Pancreas (tissue), 10 donors: ENCODE results near the gene HHAT. TPM values are rescaled to one million over a fixed set of nuclear protein-coding genes. Genes with fewer than 3 reads are reported as not detected.

ENCODE experiments used
- ATAC-seq, 4 donors: fragments of 200-7000 bp; cut with Tn5 transposase; one replicate each; pipeline versions ENCODE4 v1.8.0 to v1.9.1; 2020; ENCODE audit warnings: mild to moderate bottlenecking in 4 of 4, moderate library complexity in 4 of 4
- DNase-seq, 6 donors: peaks; one replicate each; pipeline ENCODE4 v3.0.0-alpha.2; 2020
- FAIRE-seq: peaks from 2 replicates; lab custom pipeline; 2012; peaks lifted over from hg19 to GRCh38; lab: Jason Lieb, UNC
- H3K27ac ChIP-seq, 4 donors: fragments of 200-600 bp; sonication (generic); 1 replicate in 3 of 4; 2 replicates in 1 of 4; pipeline versions ENCODE4 v1.5.0 to v1.8.0; 2020
- H3K27me3 ChIP-seq, 4 donors: fragments of 200-600 bp; one replicate each; pipeline ENCODE4 v1.8.0; 2021
- H3K36me3 ChIP-seq, 3 donors: fragments of 200-600 bp; sonication (generic) in 1 of 3; one replicate each; pipeline versions ENCODE4 v1.5.0 to v1.8.0; 2020 to 2021
- H3K4me1 ChIP-seq, 3 donors: fragments of 200-600 bp; one replicate each; pipeline ENCODE4 v1.8.0; 2021
- H3K4me3 ChIP-seq, 4 donors: fragments of 200-600 bp; sonication (generic) in 2 of 4; one replicate each; pipeline versions ENCODE4 v1.5.0 to v1.8.0; 2020 to 2021
- H3K9me3 ChIP-seq, 4 donors: fragments of 200-600 bp; one replicate each; pipeline ENCODE4 v1.8.0; 2021
- CTCF ChIP-seq, 4 donors: fragments of 200-600 bp; sonication (generic) in 3 of 4; IDR thresholded peaks; one replicate each; pipeline versions ENCODE4 v1.5.0 to v1.8.0; 2021; ENCODE audit warnings: antibody characterized with exemption in 4 of 4
- WGBS, 2 donors: extraction: QIAGEN DNeasy Blood & Tissue Kit; methylation state at CpG; one replicate each; pipeline ENCODE4 v1.1.7; 2013; 5-methylcytosine and 5-hydroxymethylcytosine counted together
- intact Hi-C, 3 donors: fragments of 100-400 bp; cut with DNase I; formaldehyde crosslinking; loops; one replicate each; pipeline versions ENCODE4 v1.11.1 to v1.14.2; 2022
- polyA plus RNA-seq, 2 donors: library from polyadenylated mRNA; stranded (reverse); fragments of 200-250 nt; gene quantifications; one replicate each; pipeline ENCODE4 v1.2.3, GENCODE V29; 2013
- total RNA-seq, 6 donors: library from RNA; stranded (reverse); fragmentation: NEBNext Ultra II Directional in 4 of 6; extraction: Animal tissue kit (Norgen Biotek cat#: 25700) in 4 of 6; gene quantifications; one replicate each; pipeline versions ENCODE4 v1.2.1 to v1.2.4, GENCODE V29; 2021 to 2023
- donor health status: healthy with polysubstance abuse.
- donor health status: DM: no; HTN: no; CAD: no; lungs with moderate emphysema.
- donor health status: DM: no; HTN: no; CAD: no.
- donor health status: control.
- donor health status: control.
- donor health status: Bipolar disorder and iron deficiency.
- donor health status: DM: yes; HTN: yes; CAD: no.
- donor health status: DM: no; HTN: no; CAD: no.
- donor health status: DM: no; HTN: no; CAD: no.
- donor health status: DM: yes; HTN: yes; CAD: no.

HHAT gene
- total and polyA plus RNA-seq, 8 donors: 1.3 to 4.1 (median 2.4) TPM

DNA sequence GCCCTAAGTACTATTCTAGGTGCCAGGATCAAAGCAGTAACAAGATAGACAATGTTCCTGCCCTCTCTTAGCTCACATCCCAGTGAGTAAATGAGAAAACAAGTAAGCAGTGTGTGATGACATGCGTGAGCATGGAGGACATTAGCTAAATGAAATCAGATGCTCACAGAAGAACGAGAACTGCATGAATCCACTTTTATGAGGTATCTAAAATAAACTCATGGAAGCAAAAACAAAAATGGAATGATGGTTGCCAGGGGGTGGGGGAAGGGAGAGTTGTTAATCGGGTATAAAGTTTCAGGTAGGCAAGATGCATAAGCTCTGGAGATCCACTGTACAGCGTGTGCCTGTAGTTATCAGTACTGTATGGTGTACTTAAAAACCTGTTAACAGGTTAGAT, 195.1 kb downstream of the HHAT start:
- no peaks in the 10 kb centered on the region for H3K27me3 ChIP-seq
- WGBS, 2 donors: 81 to 85% methylated on average over 4 of the region's 4 CpGs
- FAIRE-seq (no peak), ATAC-seq (no peak), DNase-seq (no peak)
- no peaks in the 10 kb centered on the region for H3K4me1 ChIP-seq
- TF ChIP-seq CTCF (IDR thresholded peaks at IDR 0.05): no peak
- no peaks in the 10 kb centered on the region for H3K9me3 ChIP-seq
- intact Hi-C loops: no loop called here
- H3K4me3 ChIP-seq: no peak overlapping the region
- no peaks in the 10 kb centered on the region for H3K36me3 ChIP-seq
- H3K27ac ChIP-seq: no peak overlapping the region

GRCh38 chr1:210525716-210526454, 197.2 kb downstream of the HHAT start:
- Histone ChIP-seq H3K36me3 (no peaks in the 10 kb centered on the region), H3K27ac (no peak overlapping the region), H3K4me1 (no peaks in the 10 kb centered on the region), H3K9me3 (no peaks in the 10 kb centered on the region), H3K27me3 (no peaks in the 10 kb centered on the region), H3K4me3 (no peak overlapping the region)
- 83 to 86% methylated on average over 13 of the region's 13 CpGs for WGBS, 2 donors
- FAIRE-seq (no peak), ATAC-seq (no peak), DNase-seq (no peak)
- intact Hi-C loops: no loop called here
- TF ChIP-seq CTCF (IDR thresholded peaks at IDR 0.05): no peak

GRCh38 chr1:210527091-210527490, 198.4 kb downstream of the HHAT start:
- WGBS, 2 donors: 31 to 60% methylated on average over 3 of the region's 3 CpGs

GRCh38 chr1:210531475-210532222, 202.9 kb downstream of the HHAT start:
- WGBS, 2 donors: 31 to 33% methylated on average over 3 of the region's 3 CpGs
- FAIRE-seq (no peak), DNase-seq (no peak), ATAC-seq (no peak)
- Histone ChIP-seq H3K9me3 (no peaks in the 10 kb centered on the region), H3K4me1 (no peaks in the 10 kb centered on the region), H3K27ac (no peak overlapping the region), H3K4me3 (no peak overlapping the region), H3K36me3 (no peaks in the 10 kb centered on the region), H3K27me3 (no peaks in the 10 kb centered on the region)
- intact Hi-C loops: no loop called here
- no peak for TF ChIP-seq CTCF (IDR thresholded peaks at IDR 0.05)

More at GRCh38 chr1:210527091-210527490, 198.4 kb downstream of the HHAT start:
- no peaks in the 10 kb centered on the region for H3K9me3 ChIP-seq
- no peak for FAIRE-seq
- TF ChIP-seq CTCF (IDR thresholded peaks at IDR 0.05): no peak
- H3K36me3 ChIP-seq: no peaks in the 10 kb centered on the region
- H3K4me1 ChIP-seq: no peaks in the 10 kb centered on the region
- no peak overlapping the region for H3K27ac ChIP-seq
- DNase-seq: no peak
- intact Hi-C loops: no loop called here
- H3K4me3 ChIP-seq: no peak overlapping the region
- no peaks in the 10 kb centered on the region for H3K27me3 ChIP-seq
- peak in 1 of 4 donors; percentile 39 for ATAC-seq

DNA sequence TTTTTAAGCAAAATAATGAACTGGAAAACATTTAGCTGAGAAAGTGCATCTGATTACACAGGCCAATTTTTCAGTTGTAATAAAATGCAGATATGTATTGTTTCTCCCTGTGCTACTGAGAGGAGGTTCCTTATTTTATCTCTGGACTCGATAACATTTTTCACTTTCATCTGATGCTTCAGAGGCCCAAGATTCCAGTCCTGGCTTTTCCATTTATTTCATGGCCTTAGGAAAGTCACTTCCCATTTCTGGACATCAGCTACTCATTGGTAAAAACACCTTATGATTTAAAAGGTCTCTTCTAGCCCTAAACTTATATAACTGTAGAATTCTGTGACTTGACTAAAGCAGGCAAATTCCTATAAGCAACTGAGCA, 203.5 kb downstream of the HHAT start:
- ATAC-seq: no peak

More for the DNA sequence above, 203.5 kb downstream of the HHAT start:
- Histone ChIP-seq H3K4me1 (no peaks in the 10 kb centered on the region), H3K9me3 (no peaks in the 10 kb centered on the region), H3K27me3 (no peaks in the 10 kb centered on the region), H3K4me3 (no peak overlapping the region), H3K27ac (no peak overlapping the region), H3K36me3 (no peaks in the 10 kb centered on the region)
- FAIRE-seq (no peak), DNase-seq (no peak)
- TF ChIP-seq CTCF (IDR thresholded peaks at IDR 0.05): no peak
- WGBS, 2 donors: 63 to 85% methylated on average over 1 of the region's 1 CpG
- intact Hi-C loops: no loop called here
